HEK293 (cell line): ENCODE measurements around the gene NRF1.

Experiments used
- BCL11A ChIP-seq: fragments of 450-650 bp; formaldehyde crosslinking; IDR thresholded peaks from 2 replicates; pipeline ENCODE4 v1.5.1; 2016; ENCODE audit warnings: low read depth, missing biosample characterization, missing genetic modification characterization
- CTCF ChIP-seq: fragments of 450-650 bp; formaldehyde crosslinking; IDR thresholded peaks from 2 replicates; pipeline ENCODE4 v1.5.1; 2016; ENCODE audit warnings: missing biosample characterization, missing genetic modification characterization
- REST ChIP-seq: fragments of 450-650 bp; formaldehyde crosslinking; IDR thresholded peaks from 2 replicates; pipeline ENCODE4 v1.5.1; 2016; ENCODE audit warnings: missing biosample characterization, missing genetic modification characterization
- WT1 ChIP-seq: fragments of 450-650 bp; formaldehyde crosslinking; IDR thresholded peaks from 2 replicates; pipeline ENCODE4 v1.5.1; 2016; ENCODE audit warnings: missing biosample characterization, missing genetic modification characterization
- ZNF174 ChIP-seq: fragments of 450-650 bp; formaldehyde crosslinking; IDR thresholded peaks from 2 replicates; pipeline ENCODE4 v1.5.0; 2017; ENCODE audit warnings: missing biosample characterization, mild to moderate bottlenecking, missing genetic modification characterization

GRCh38 chr7:129616530-129616929 lies 5.0 kb downstream of the NRF1 start:
- no peak for TF ChIP-seq CTCF (tag by site-specific recombination)
- no peak for TF ChIP-seq BCL11A (tag by site-specific recombination)
- TF ChIP-seq ZNF174 (tag by site-specific recombination) = no peak
- no peak for TF ChIP-seq WT1 (tag by site-specific recombination)
- TF ChIP-seq REST (tag by site-specific recombination) = no peak
